K562 (cell line): Measurements from ENCODE around the gene CCNYL1. TPM values are rescaled to one million over a fixed set of nuclear protein-coding genes. Genes with fewer than 3 reads are reported as not detected.
A peak's percentile ranks its signal among the peaks of the same experiment; 100 is the strongest.

Experiments used
- ATAC-seq: fragments of 200-7000 bp; cut with Tn5 transposase; 3 replicates; pipeline ENCODE4 v1.9.1; 2020; ENCODE audit warnings: moderate library complexity
- BruUV-seq: library from RNA; stranded (reverse); fragments of 400-500 nt; replicated peaks from 2 replicates; lab custom pipeline; 2021; lab: Mats Ljungman, UMichigan
- CTCF ChIA-PET: fragments of 300-600 bp; formaldehyde crosslinking; extraction: SDS; loops from one replicate; lab custom pipeline; 2021; ENCODE audit warnings: low intra/inter-chr PET ratio; lab: Yijun Ruan, JAX
- POLR2A ChIA-PET: fragments of 300-600, 350-650 bp; sonication (Branson Sonifier 250); formaldehyde crosslinking; extraction: SDS; loops from one replicate; lab custom pipeline; 2021; ENCODE audit warnings: antibody characterized with exemption, inconsistent platforms; lab: Yijun Ruan, JAX
- DNase-seq, 4 experiments: peaks; one replicate each; pipeline versions ENCODE4 v3.0.0 to v3.0.0-alpha.2; 2011 to 2018; ENCODE audit warnings: low spot score in 3 of 4, mixed read lengths in 3 of 4; ENCODE audit errors: extremely low read depth in 1 of 4
- FAIRE-seq: peaks from 2 replicates; lab custom pipeline; 2011; peaks lifted over from hg19 to GRCh38; lab: Jason Lieb, UNC
- H2AFZ ChIP-seq: 2 replicates; pipeline ENCODE4 v1.6.0; 2011; ENCODE audit warnings: low read depth, low read length, control low read depth, inconsistent platforms
- H3K27ac ChIP-seq: fragments of 200-600 bp; 3 replicates; pipeline ENCODE4 v1.8.0; 2011; ENCODE audit warnings: low read depth, mild to moderate bottlenecking, control low read depth, inconsistent platforms, low read length, moderate library complexity, mixed read lengths; ENCODE audit errors: extremely low read depth
- H3K27me3 ChIP-seq, 2 experiments: fragments of 300-600 bp in 1 of 2; 2 replicates in 1 of 2; 3 replicates in 1 of 2; pipeline versions ENCODE4 v1.6.0 to v1.8.0; 2011; ENCODE audit warnings: inconsistent platforms in 2 of 2, low read length in 2 of 2, mild to moderate bottlenecking in 1 of 2, mixed read lengths in 1 of 2, moderate library complexity in 1 of 2; ENCODE audit not compliant: control insufficient read depth in 2 of 2, insufficient read depth in 2 of 2
- H3K36me3 ChIP-seq: fragments of 300-600 bp; 3 replicates; pipeline ENCODE4 v1.8.0; 2011; ENCODE audit warnings: mild to moderate bottlenecking, low read length, inconsistent platforms; ENCODE audit not compliant: control insufficient read depth, insufficient read depth
- H3K4me1 ChIP-seq, 2 experiments: fragments of 200-600 bp in 1 of 2; replicated peaks in 1 of 2; 2 replicates in 1 of 2; 3 replicates in 1 of 2; pipeline versions ENCODE4 v1.5.1 to v1.8.0; 2011; ENCODE audit warnings: inconsistent platforms in 2 of 2, low read length in 2 of 2, mild to moderate bottlenecking in 1 of 2, mixed read lengths in 1 of 2, moderate library complexity in 1 of 2; ENCODE audit not compliant: control insufficient read depth in 2 of 2, insufficient read depth in 2 of 2
- H3K4me2 ChIP-seq: 2 replicates; pipeline ENCODE4 v1.6.1; 2011; ENCODE audit warnings: low read length, control low read depth, inconsistent platforms, mixed read lengths; ENCODE audit not compliant: insufficient read depth
- H3K4me3 ChIP-seq: fragments of 200-600 bp; sonication (generic), shearing (Covaris generic); 2 replicates; pipeline ENCODE4 v1.5.1; 2016; ENCODE audit warnings: control low read depth, inconsistent platforms
- H3K79me2 ChIP-seq: fragments of 200-600 bp; 3 replicates; pipeline ENCODE4 v1.8.0; 2011; ENCODE audit warnings: low read length, inconsistent platforms; ENCODE audit not compliant: control insufficient read depth, insufficient read depth
- H3K9ac ChIP-seq, 2 experiments: 2 replicates each; pipeline versions ENCODE4 v1.6.0 to v1.6.1; 2011; ENCODE audit warnings: low read depth in 2 of 2, low read length in 2 of 2, control low read depth in 1 of 2, inconsistent platforms in 1 of 2, mild to moderate bottlenecking in 1 of 2, mixed read lengths in 1 of 2; ENCODE audit not compliant: insufficient read depth in 1 of 2
- H3K9me1 ChIP-seq: one replicate; pipeline ENCODE4 v1.6.0; 2011; ENCODE audit warnings: inconsistent platforms, mild to moderate bottlenecking, low read length, moderate library complexity; ENCODE audit not compliant: control insufficient read depth, insufficient read depth
- H3K9me3 ChIP-seq: replicated peaks from 2 replicates; pipeline ENCODE4 v1.5.1; 2011; ENCODE audit warnings: low read depth, low read length, inconsistent platforms; ENCODE audit not compliant: control insufficient read depth, insufficient read depth
- H4K20me1 ChIP-seq: replicated peaks from 2 replicates; pipeline ENCODE4 v1.6.1; 2011; ENCODE audit warnings: low read length, inconsistent platforms, mixed read lengths; ENCODE audit not compliant: control insufficient read depth, insufficient read depth
- JUND ChIP-seq, 2 experiments: IDR thresholded peaks; 2 replicates in 1 of 2; 3 replicates in 1 of 2; pipeline ENCODE4 v1.6.1; 2011; ENCODE audit warnings: borderline replicate concordance in 2 of 2, low read depth in 2 of 2, low read length in 2 of 2, improper control_type of control experiment in 1 of 2, missing biosample characterization in 1 of 2, missing genetic modification characterization in 1 of 2, missing genetic modification reagents in 1 of 2
- MAX ChIP-seq: sonication (generic); formaldehyde crosslinking; IDR thresholded peaks from 2 replicates; pipeline ENCODE4 v1.9.0; 2022; ENCODE audit warnings: mild to moderate bottlenecking, missing genetic modification reagents
- RBFOX2 ChIP-seq: fragments of 200-400 bp; formaldehyde crosslinking; IDR thresholded peaks from 2 replicates; pipeline ENCODE4 v1.6.1; 2017; ENCODE audit warnings: low read depth, mild to moderate bottlenecking, low read length, moderate library complexity
- ZNF592 ChIP-seq: fragments of 450-650 bp; IDR thresholded peaks from 2 replicates; pipeline ENCODE4 v1.6.1; 2017; ENCODE audit warnings: antibody characterized with exemption, mild to moderate bottlenecking
- WGBS: fragments of 100-300 bp; shearing (Covaris generic); methylation state at CpG from one replicate; pipeline ENCODE4 v1.1.6; 2016; ENCODE audit warnings: low coverage, mixed read lengths; ENCODE audit not compliant: insufficient coverage; ENCODE audit errors: missing lambda C conversion rate; 5-methylcytosine and 5-hydroxymethylcytosine counted together
- in situ Hi-C: fragments of 300-500 bp; cut with MboI; formaldehyde crosslinking; loops from 4 replicates; pipeline ENCODE4 v1.15.0; 2018; ENCODE audit warnings: inconsistent platforms, mixed read lengths
- intact Hi-C: fragments of 100-400 bp; cut with micrococcal nuclease; formaldehyde crosslinking; loops from 2 replicates; pipeline ENCODE4 v1.14.2; 2022
- polyA plus RNA-seq, 8 experiments: library from polyadenylated mRNA; depleted of rRNA in 4 of 8; stranded (reverse) in 5 of 8; unstranded in 3 of 8; fragments of >200 nt; fragmentation: Nextera tagmentation in 2 of 8; fragmentation: Illumina TruSeq in 1 of 8; extraction: Ambion mirVana in 2 of 8; extraction: Trizol in 1 of 8; gene quantifications; 2 replicates each; pipeline versions ENCODE4 v1.2.1 to v1.2.3, GENCODE V29; 2011 to 2014; ENCODE audit warnings: inconsistent platforms in 1 of 8, missing spikeins in 1 of 8
- total RNA-seq, 7 experiments: library from RNA; depleted of rRNA in 6 of 7; stranded (reverse); fragments of >200 nt in 6 of 7; fragmentation: Illumina TruSeq in 2 of 7; extraction: Trizol in 2 of 7; gene quantifications; 2 replicates each; pipeline versions ENCODE4 v1.2.1 to v1.2.3, GENCODE V29; 2011 to 2021; ENCODE audit warnings: low replicate concordance in 1 of 7
- TF ChIP-seq, protein P1 (sequence below): sonication (generic); formaldehyde crosslinking; IDR thresholded peaks from 2 replicates; pipeline ENCODE4 v1.8.1; 2023; ENCODE audit warnings: mild to moderate bottlenecking, missing genetic modification reagents

The CCNYL1 gene
- total and polyA plus RNA-seq, 9 of the 15 experiments (the other 6 are each of a cell fraction or from before 2014, with no cell fraction given): 1.9 to 7.5 (median 4.7) TPM

GRCh38 chr2:207766697-207767460, 55.4 kb downstream of the CCNYL1 start:
- no peak for DNase-seq
- Histone ChIP-seq H3K36me3 (peaks cover 58% of the 10 kb centered on the region), H3K9ac (peak overlapping the region; percentile 64 to 79), H3K9me1 (no peaks in the 10 kb centered on the region), H3K4me2 (peak overlapping the region; percentile 80), H3K79me2 (peaks cover 69% of the 10 kb centered on the region), H2AFZ (no peak overlapping the region), H3K9me3 (0 out of 2 replicates have a peak, but pooled peaks cover 2% of the 10 kb centered on the region), H4K20me1 (peaks cover 3% of the 10 kb centered on the region; the same call in 1 of the 2 replicates), H3K27me3 (no peaks in the 10 kb centered on the region), H3K27ac (peak overlapping the region; percentile 82), H3K4me1 (peaks cover 24 to 51% of the 10 kb centered on the region in 2 experiments; a peak in 4 of 5 replicates), H3K4me3 (peak overlapping the region; percentile 34; the same call in 1 of the 2 replicates)
- in situ Hi-C loops (no loop called here), intact Hi-C loops (loop anchor here (5.0 kb wide), 2 partner anchors 45 to 205 kb away; no protein-coding TSS in a partner anchor)
- POLR2A ChIA-PET: interaction anchor here (0.9 to 1.3 kb wide), 3 partner anchors 9 to 267 kb away, joined by 4 to 6 read pairs (median 5); partner anchors contain the start of gene CCNYL1
- no TSS peak for BruUV-seq
- no peak for ATAC-seq
- TF ChIP-seq, protein P1, sequence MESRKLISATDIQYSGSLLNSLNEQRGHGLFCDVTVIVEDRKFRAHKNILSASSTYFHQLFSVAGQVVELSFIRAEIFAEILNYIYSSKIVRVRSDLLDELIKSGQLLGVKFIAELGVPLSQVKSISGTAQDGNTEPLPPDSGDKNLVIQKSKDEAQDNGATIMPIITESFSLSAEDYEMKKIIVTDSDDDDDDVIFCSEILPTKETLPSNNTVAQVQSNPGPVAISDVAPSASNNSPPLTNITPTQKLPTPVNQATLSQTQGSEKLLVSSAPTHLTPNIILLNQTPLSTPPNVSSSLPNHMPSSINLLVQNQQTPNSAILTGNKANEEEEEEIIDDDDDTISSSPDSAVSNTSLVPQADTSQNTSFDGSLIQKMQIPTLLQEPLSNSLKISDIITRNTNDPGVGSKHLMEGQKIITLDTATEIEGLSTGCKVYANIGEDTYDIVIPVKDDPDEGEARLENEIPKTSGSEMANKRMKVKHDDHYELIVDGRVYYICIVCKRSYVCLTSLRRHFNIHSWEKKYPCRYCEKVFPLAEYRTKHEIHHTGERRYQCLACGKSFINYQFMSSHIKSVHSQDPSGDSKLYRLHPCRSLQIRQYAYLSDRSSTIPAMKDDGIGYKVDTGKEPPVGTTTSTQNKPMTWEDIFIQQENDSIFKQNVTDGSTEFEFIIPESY (CRISPR knock-in tag): peak; percentile 85
- TF ChIP-seq MAX (CRISPR knock-in tag) (peak; percentile 10; the same call in 1 of the 2 replicates), ZNF592 (0 out of 2 replicates have a peak, but pooled peaks have one; percentile 28), JUND (IDR thresholded peaks at IDR 0.05; ENCODE audit: borderline replicate concordance, low read depth, low read length) (no peak), JUND (tag; IDR thresholded peaks at IDR 0.05; ENCODE audit: borderline replicate concordance, low read depth, low read length) (no peak), RBFOX2 (peak; percentile 43)
- CTCF ChIA-PET: no interaction called here
- 85% methylated on average over 15 of the region's 65 CpGs for WGBS
- FAIRE-seq: no peak
